ENCODE results near the gene ATAD1. TPM values are rescaled to one million over a fixed set of nuclear protein-coding genes. Genes with fewer than 3 reads are reported as not detected.

The ATAD1 gene
- total and polyA plus RNA-seq, 9 of the 15 experiments (the other 6 are each of a cell fraction or from before 2014, with no cell fraction given): 11.3 to 33.8 (median 27.3) TPM

DNA sequence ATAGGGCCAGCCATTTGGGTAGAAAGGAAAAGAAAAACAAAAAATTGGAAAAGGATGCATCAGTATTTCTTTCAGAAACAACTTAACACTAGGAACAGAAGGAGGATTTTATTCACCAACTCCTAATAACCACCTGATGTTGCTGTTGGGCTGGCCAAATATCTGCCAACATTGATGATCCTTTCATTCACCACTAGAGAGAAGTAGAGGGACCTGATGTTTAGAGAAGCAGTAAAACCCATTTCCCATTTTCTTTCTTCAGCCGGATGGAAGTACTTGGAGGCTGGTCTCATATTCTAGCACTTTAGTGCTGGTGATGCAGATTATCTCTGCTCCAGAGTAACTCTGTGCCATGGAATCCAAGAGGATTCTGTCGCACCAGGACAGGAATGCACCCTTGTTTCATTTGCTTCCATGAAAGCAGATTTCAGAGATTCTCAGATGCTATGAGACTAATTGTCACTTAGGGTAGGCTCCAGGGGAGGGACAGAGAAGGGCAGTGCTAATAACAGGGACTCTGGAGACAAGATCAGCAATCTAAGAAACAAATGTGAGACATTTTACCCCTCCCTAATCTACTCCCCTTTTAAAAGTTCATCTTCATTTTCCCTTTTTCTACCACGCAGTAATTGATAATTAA lies 42.2 kb upstream of the ATAD1 start (continued):
- peak; percentile 46 for TF ChIP-seq DEAF1 (CRISPR knock-in tag; IDR thresholded peaks at IDR 0.05)
- TF ChIP-seq ZBTB43 (CRISPR knock-in tag; IDR thresholded peaks at IDR 0.05): no peak
- TF ChIP-seq, protein P1, sequence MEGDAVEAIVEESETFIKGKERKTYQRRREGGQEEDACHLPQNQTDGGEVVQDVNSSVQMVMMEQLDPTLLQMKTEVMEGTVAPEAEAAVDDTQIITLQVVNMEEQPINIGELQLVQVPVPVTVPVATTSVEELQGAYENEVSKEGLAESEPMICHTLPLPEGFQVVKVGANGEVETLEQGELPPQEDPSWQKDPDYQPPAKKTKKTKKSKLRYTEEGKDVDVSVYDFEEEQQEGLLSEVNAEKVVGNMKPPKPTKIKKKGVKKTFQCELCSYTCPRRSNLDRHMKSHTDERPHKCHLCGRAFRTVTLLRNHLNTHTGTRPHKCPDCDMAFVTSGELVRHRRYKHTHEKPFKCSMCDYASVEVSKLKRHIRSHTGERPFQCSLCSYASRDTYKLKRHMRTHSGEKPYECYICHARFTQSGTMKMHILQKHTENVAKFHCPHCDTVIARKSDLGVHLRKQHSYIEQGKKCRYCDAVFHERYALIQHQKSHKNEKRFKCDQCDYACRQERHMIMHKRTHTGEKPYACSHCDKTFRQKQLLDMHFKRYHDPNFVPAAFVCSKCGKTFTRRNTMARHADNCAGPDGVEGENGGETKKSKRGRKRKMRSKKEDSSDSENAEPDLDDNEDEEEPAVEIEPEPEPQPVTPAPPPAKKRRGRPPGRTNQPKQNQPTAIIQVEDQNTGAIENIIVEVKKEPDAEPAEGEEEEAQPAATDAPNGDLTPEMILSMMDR (IDR thresholded peaks at IDR 0.05 in 2 of 3, conservative IDR thresholded peaks at IDR 0.05 in 1 of 3; ENCODE audit: insufficient read depth in 2 of 3, low read depth in 1 of 3, low read length in 3 of 3): peak; percentile 38 to 85 (median 70); a peak in 5 of 6 replicates
- TF ChIP-seq STAT5A (IDR thresholded peaks at IDR 0.05; ENCODE audit: borderline replicate concordance, low read length): no peak
- TF ChIP-seq REST (IDR thresholded peaks at IDR 0.05; ENCODE audit: borderline replicate concordance): peak; percentile 29; the same call in 1 of the 2 replicates
- no peak for TF ChIP-seq REST (CRISPR knock-in tag; IDR thresholded peaks at IDR 0.05; ENCODE audit: low read depth)
- 0 out of 2 replicates have a peak, but pooled peaks have one; percentile 2 for TF ChIP-seq SPI1 (IDR thresholded peaks at IDR 0.05; ENCODE audit: borderline replicate concordance, low read depth, low read length)
- peak; percentile 65 to 73 for TF ChIP-seq RAD21 (CRISPR knock-in tag; conservative IDR thresholded peaks at IDR 0.05 in 1 of 2, IDR thresholded peaks at IDR 0.05 in 1 of 2)
- no peak for TF ChIP-seq GABPB2 (CRISPR knock-in tag; conservative IDR thresholded peaks at IDR 0.05)
- no peak for TF ChIP-seq ZBTB26 (CRISPR knock-in tag; IDR thresholded peaks at IDR 0.05)
